ENCODE results near the gene TNF. TPM values are rescaled to one million over a fixed set of nuclear protein-coding genes. Genes with fewer than 3 reads are reported as not detected.

TNF gene
- total RNA-seq, 4 donors from 2014 or later = 1.0 to 6.4 (median 3.3) TPM

DNA sequence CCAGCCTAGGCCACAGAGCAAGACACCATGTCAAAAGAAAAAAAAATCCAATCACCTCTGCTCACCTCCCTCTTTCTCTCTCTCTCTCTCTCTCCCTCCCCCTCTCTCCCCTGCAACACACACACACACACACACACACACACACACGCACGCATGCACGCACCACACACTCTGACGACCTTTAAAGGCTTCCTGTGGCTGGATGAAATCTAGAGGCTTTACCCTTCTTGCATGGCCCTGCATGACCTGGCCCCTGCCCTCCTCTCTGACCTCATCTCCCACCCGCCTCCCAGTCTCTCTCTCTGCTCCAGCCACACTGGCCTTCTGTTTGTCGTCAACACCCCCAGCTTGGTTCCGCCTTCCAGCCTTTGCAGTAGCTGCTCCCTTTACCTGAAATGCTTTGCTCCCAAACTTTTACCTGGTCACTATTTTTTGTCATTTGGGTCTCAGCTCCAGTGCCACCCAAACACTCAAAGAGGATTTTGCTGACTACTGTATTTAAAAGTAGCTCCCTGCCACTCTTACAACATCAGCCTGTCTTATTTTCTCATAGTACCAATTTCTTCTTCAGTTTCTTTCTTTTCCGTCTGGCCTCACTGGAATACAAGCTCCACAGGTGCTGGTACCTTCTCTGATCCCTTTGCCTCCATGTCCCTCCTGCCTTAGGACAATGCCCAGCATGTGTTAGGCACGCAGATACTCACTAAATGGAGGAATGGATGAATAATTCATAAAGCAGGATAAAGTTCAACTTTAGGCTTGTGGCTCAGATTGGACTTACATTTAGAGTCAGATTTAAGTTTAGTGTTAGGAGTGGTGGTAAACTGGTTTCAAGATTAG, 7.6 kb upstream of the TNF start:
- no peak for DNase-seq (ENCODE audit: low spot score in 2 of 2)

DNA sequence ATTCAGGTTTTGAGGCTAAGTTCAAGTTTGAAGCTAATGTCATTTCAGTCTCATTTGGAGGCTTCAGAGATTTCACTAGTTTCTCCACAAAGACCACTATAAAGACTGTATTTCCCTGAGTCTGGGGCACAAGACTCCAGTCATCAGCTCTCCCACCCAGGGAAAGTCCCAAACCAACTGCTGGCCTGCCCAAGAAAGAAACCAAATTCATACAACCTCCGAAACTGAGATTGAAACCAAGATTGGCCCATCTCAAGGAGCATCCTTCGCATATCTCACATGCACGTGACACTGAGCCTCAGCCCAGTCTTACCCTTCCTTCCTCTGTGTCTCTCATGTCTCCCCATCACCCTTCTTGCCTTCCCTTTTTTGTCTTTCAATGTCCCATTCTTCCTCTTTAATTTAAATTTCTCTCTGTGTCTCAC, 6.8 kb upstream of the TNF start:
- Histone ChIP-seq H3K27me3 (peaks cover 3% of the 10 kb centered on the region), H3K27ac (no peak overlapping the region), H3K36me3 (no peaks in the 10 kb centered on the region), H3K4me1 (peaks cover 4% of the 10 kb centered on the region), H3K9me3 (no peaks in the 10 kb centered on the region), H3K4me3 (no peak overlapping the region)
- DNase-seq (ENCODE audit: low spot score in 2 of 2) = no peak
- WGBS = 71% methylated on average over 3 of the region's 3 CpGs
- TF ChIP-seq, protein P1, sequence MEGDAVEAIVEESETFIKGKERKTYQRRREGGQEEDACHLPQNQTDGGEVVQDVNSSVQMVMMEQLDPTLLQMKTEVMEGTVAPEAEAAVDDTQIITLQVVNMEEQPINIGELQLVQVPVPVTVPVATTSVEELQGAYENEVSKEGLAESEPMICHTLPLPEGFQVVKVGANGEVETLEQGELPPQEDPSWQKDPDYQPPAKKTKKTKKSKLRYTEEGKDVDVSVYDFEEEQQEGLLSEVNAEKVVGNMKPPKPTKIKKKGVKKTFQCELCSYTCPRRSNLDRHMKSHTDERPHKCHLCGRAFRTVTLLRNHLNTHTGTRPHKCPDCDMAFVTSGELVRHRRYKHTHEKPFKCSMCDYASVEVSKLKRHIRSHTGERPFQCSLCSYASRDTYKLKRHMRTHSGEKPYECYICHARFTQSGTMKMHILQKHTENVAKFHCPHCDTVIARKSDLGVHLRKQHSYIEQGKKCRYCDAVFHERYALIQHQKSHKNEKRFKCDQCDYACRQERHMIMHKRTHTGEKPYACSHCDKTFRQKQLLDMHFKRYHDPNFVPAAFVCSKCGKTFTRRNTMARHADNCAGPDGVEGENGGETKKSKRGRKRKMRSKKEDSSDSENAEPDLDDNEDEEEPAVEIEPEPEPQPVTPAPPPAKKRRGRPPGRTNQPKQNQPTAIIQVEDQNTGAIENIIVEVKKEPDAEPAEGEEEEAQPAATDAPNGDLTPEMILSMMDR (IDR thresholded peaks at IDR 0.05) = no peak
- no peak for TF ChIP-seq EP300 (IDR thresholded peaks at IDR 0.05)
- TF ChIP-seq POLR2A (IDR thresholded peaks at IDR 0.05) = no peak
- TF ChIP-seq POLR2AphosphoS5 (IDR thresholded peaks at IDR 0.05) = no peak

More for the DNA sequence above, 7.6 kb upstream of the TNF start:
- Histone ChIP-seq H3K9me3 (no peaks in the 10 kb centered on the region), H3K4me3 (no peak overlapping the region), H3K27me3 (peaks cover 3% of the 10 kb centered on the region), H3K4me1 (peaks cover 7% of the 10 kb centered on the region), H3K27ac (no peak overlapping the region), H3K36me3 (no peaks in the 10 kb centered on the region)
- TF ChIP-seq EP300 (IDR thresholded peaks at IDR 0.05) (no peak), POLR2A (IDR thresholded peaks at IDR 0.05) (no peak), POLR2AphosphoS5 (IDR thresholded peaks at IDR 0.05) (no peak)
- TF ChIP-seq, protein P1 (IDR thresholded peaks at IDR 0.05) = no peak
- 54% methylated on average over 9 of the region's 9 CpGs for WGBS

DNA sequence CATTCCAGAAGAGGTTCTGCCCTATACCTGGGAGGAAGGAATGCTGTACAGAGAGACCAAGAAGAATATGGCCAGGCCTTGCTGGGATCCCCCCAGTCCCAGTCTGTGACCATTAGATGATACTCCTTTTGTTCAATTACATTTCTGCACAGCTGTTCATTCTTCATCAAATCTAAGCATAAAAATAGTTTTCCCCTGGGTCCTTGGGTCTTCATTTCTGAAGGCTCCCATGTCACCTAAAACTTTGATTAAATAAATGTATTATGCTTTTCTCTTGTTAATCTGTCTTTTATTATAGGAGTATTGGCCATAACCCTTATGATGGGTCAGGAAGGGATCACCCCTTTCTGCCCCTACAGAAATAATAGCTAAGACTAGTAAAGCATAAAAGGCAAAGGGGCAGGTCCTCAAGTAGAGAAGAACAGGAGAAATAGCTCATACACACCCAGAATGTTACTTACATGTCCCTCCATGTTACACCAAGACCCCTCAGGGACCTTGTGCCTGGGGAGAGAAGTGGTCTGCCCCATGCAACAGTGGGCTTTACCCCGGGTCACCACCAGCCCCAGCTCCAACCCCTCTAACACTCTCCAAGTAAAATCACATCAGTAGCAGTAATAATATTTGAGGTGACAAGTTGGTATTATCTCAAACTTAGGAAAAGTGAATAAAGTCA, 5.4 kb upstream of the TNF start:
- Histone ChIP-seq H3K36me3 (no peaks in the 10 kb centered on the region), H3K4me3 (no peak overlapping the region), H3K27me3 (peaks cover 3% of the 10 kb centered on the region), H3K4me1 (peaks cover 4% of the 10 kb centered on the region), H3K9me3 (no peaks in the 10 kb centered on the region), H3K27ac (no peak overlapping the region)
- 76% methylated on average over 1 of the region's 1 CpG for WGBS
- DNase-seq (ENCODE audit: low spot score in 2 of 2) = no peak
- TF ChIP-seq POLR2A (IDR thresholded peaks at IDR 0.05) = no peak
- TF ChIP-seq EP300 (IDR thresholded peaks at IDR 0.05) = no peak
- TF ChIP-seq, protein P1 (IDR thresholded peaks at IDR 0.05) = no peak
- no peak for TF ChIP-seq POLR2AphosphoS5 (IDR thresholded peaks at IDR 0.05)

GRCh38 chr6:31572041-31572911, 3.1 kb upstream of the TNF start, which contains the start of gene LTA:
LTA (plus strand) TSS chr6:31572289; CDS start chr6:31572743, 454 bp downstream.
- 81% methylated on average over 27 of the region's 27 CpGs for WGBS
- Histone ChIP-seq H3K27ac (no peak within 1 kb of the TSS), H3K27me3 (peaks cover 3% of the 10 kb centered on the region), H3K4me1 (peaks cover 11% of the 10 kb centered on the region), H3K36me3 (no peaks in the 10 kb centered on the region), H3K9me3 (no peaks in the 10 kb centered on the region), H3K4me3 (no peak within 1 kb of the TSS)
- DNase-seq (ENCODE audit: low spot score in 2 of 2) = no peak
- TF ChIP-seq POLR2A (IDR thresholded peaks at IDR 0.05) (no peak), EP300 (IDR thresholded peaks at IDR 0.05) (no peak), POLR2AphosphoS5 (IDR thresholded peaks at IDR 0.05) (no peak)
- TF ChIP-seq, protein P1 (IDR thresholded peaks at IDR 0.05) = no peak
